Measurements from ENCODE around the gene PTCRA. TPM values are rescaled to one million over a fixed set of nuclear protein-coding genes. Genes with fewer than 3 reads are reported as not detected.

The PTCRA gene
- total RNA-seq, 1 experiment from 2014 or later = not detected

DNA sequence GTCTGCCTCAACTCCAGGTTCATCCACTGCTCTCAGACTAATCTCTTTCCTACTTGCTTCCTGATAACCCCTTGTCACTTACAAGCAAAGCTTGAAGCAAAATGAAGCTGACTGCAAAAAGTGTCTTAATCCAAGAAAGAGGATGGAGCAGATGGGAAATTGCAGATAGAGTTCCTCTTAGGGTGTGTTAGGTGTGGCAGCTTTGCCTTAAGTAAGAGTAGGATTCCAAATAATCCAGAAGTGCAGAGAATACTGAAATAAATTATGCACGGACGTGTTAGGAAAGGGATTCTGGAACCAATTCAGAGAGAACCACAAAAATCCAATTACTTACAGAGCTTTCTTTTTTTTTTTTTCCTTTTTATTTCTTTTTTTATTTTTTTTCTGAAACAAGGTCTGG lies 42.5 kb upstream of the PTCRA start:
- DNase-seq (ENCODE audit: low read depth, low spot score) (no peak), ATAC-seq (no peak)
- H3K36me3 ChIP-seq (ENCODE audit: control insufficient read depth in 1 of 2, insufficient read depth in 2 of 2, low read length in 2 of 2) = no peaks in the 10 kb centered on the region
- no peaks in the 10 kb centered on the region for H3K9me2 ChIP-seq (ENCODE audit: insufficient read depth)
- no peak overlapping the region for H3K4me3 ChIP-seq (replicated peaks in 1 of 2; ENCODE audit: low read depth in 1 of 2, low read length in 2 of 2)
- ChIA-PET POLR2A (no interaction called here), RAD21 (ENCODE audit: low non-redundant PET in 1 of 2, low total read pairs in 2 of 2, uncharacterized antibody in 2 of 2, unreplicated experiment in 2 of 2) (no interaction called here), CTCF (no interaction called here)
- H3K4me2 ChIP-seq (ENCODE audit: low read length) = no peak overlapping the region
- H2AFZ ChIP-seq (ENCODE audit: low read depth, low read length, poor library complexity, severe bottlenecking) = no peak overlapping the region
- no peak overlapping the region for H3K27ac ChIP-seq (ENCODE audit: low read depth, low read length)
- intact Hi-C loops (cut with micrococcal nuclease) = loop anchor here (10.0 kb wide), 1 partner anchor 649 kb away; no protein-coding TSS in a partner anchor
- 0 out of 4 replicates have a peak, but pooled peaks cover 0 to 8% of the 10 kb centered on the region in 2 experiments for H3K4me1 ChIP-seq (ENCODE audit: control insufficient read depth in 1 of 2, insufficient read depth in 2 of 2, low read length in 2 of 2)
- H4K20me1 ChIP-seq (ENCODE audit: insufficient read depth) = no peaks in the 10 kb centered on the region
- no peaks in the 10 kb centered on the region for H3K79me2 ChIP-seq (ENCODE audit: insufficient read depth, low read length)
- no TSS peak for BruUV-seq (replicated peaks)
- no peaks in the 10 kb centered on the region for H3K9me3 ChIP-seq (ENCODE audit: control insufficient read depth in 1 of 2, insufficient read depth in 1 of 2, low read depth in 1 of 2, low read length in 2 of 2)
- no peak for TF ChIP-seq EGR1 (IDR thresholded peaks at IDR 0.05; ENCODE audit: low read depth)
- no peak for TF ChIP-seq SIN3A (IDR thresholded peaks at IDR 0.05; ENCODE audit: low read depth)
- TF ChIP-seq YY1 (IDR thresholded peaks at IDR 0.05; ENCODE audit: extremely low read depth, insufficient replicate concordance, low read depth, low read length) = no peak
- TF ChIP-seq, protein P1, sequence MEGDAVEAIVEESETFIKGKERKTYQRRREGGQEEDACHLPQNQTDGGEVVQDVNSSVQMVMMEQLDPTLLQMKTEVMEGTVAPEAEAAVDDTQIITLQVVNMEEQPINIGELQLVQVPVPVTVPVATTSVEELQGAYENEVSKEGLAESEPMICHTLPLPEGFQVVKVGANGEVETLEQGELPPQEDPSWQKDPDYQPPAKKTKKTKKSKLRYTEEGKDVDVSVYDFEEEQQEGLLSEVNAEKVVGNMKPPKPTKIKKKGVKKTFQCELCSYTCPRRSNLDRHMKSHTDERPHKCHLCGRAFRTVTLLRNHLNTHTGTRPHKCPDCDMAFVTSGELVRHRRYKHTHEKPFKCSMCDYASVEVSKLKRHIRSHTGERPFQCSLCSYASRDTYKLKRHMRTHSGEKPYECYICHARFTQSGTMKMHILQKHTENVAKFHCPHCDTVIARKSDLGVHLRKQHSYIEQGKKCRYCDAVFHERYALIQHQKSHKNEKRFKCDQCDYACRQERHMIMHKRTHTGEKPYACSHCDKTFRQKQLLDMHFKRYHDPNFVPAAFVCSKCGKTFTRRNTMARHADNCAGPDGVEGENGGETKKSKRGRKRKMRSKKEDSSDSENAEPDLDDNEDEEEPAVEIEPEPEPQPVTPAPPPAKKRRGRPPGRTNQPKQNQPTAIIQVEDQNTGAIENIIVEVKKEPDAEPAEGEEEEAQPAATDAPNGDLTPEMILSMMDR (IDR thresholded peaks at IDR 0.05 in 2 of 3, conservative IDR thresholded peaks at IDR 0.05 in 1 of 3; ENCODE audit: borderline replicate concordance in 1 of 3, insufficient read depth in 1 of 3, low read depth in 2 of 3, low read length in 2 of 3) = no peak
- no peak for TF ChIP-seq SRF (IDR thresholded peaks at IDR 0.05; ENCODE audit: low read depth)
- TF ChIP-seq, protein P2, sequence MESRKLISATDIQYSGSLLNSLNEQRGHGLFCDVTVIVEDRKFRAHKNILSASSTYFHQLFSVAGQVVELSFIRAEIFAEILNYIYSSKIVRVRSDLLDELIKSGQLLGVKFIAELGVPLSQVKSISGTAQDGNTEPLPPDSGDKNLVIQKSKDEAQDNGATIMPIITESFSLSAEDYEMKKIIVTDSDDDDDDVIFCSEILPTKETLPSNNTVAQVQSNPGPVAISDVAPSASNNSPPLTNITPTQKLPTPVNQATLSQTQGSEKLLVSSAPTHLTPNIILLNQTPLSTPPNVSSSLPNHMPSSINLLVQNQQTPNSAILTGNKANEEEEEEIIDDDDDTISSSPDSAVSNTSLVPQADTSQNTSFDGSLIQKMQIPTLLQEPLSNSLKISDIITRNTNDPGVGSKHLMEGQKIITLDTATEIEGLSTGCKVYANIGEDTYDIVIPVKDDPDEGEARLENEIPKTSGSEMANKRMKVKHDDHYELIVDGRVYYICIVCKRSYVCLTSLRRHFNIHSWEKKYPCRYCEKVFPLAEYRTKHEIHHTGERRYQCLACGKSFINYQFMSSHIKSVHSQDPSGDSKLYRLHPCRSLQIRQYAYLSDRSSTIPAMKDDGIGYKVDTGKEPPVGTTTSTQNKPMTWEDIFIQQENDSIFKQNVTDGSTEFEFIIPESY (IDR thresholded peaks at IDR 0.05; ENCODE audit: extremely low read depth, insufficient replicate concordance, low read length) = no peak
- TF ChIP-seq ELF1 (IDR thresholded peaks at IDR 0.05; ENCODE audit: borderline replicate concordance, low read depth) = no peak
- no peak for TF ChIP-seq FOSL1 (IDR thresholded peaks at IDR 0.05; ENCODE audit: low read depth)
- TF ChIP-seq SP1 (IDR thresholded peaks at IDR 0.05; ENCODE audit: low read depth) = no peak
- no peak for TF ChIP-seq RAD21 (IDR thresholded peaks at IDR 0.05; ENCODE audit: low read depth)
- no peak for TF ChIP-seq EZH2 (IDR thresholded peaks at IDR 0.05)
- TF ChIP-seq ZFX (IDR thresholded peaks at IDR 0.05) = no peak
- TF ChIP-seq ZNF274 (IDR thresholded peaks at IDR 0.05; ENCODE audit: low read depth, low read length) = no peak
- TF ChIP-seq CEBPB (IDR thresholded peaks at IDR 0.05; ENCODE audit: low read depth) = no peak
- no peak overlapping the region for H3K9ac ChIP-seq (ENCODE audit: low read length)
- no peaks in the 10 kb centered on the region for H3K27me3 ChIP-seq (ENCODE audit: insufficient read depth, low read length)
